Esophagus squamous epithelium (tissue), 5 donors: Measurements from ENCODE around the gene SH3RF2. TPM values are rescaled to one million over a fixed set of nuclear protein-coding genes. Genes with fewer than 3 reads are reported as not detected.

Experiments
- DNase-seq: peaks from one replicate; lab custom pipeline; 2025; lab: John Stamatoyannopoulos, UW
- H3K27ac ChIP-seq, 4 donors: fragments of 200-600 bp; sonication (generic); one replicate each; pipeline ENCODE4 v1.5.1; 2016 to 2019; ENCODE audit warnings: mild to moderate bottlenecking in 1 of 4
- H3K27me3 ChIP-seq, 4 donors: fragments of 200-600 bp; sonication (generic); 1 replicate in 3 of 4; 2 replicates in 1 of 4; pipeline versions ENCODE4 v1.5.1 to v1.6.0; 2017 to 2021; ENCODE audit warnings: antibody characterized with exemption in 1 of 4
- H3K36me3 ChIP-seq, 3 donors: fragments of 200-600 bp; sonication (generic); one replicate each; pipeline ENCODE4 v1.5.1; 2016 to 2019
- H3K4me1 ChIP-seq, 3 donors: fragments of 200-600 bp; sonication (generic); one replicate each; pipeline ENCODE4 v1.5.1; 2017 to 2019
- H3K4me3 ChIP-seq, 4 donors: fragments of 200-600 bp; sonication (generic); 1 replicate in 3 of 4; 2 replicates in 1 of 4; pipeline ENCODE4 v1.5.1; 2016 to 2019; ENCODE audit warnings: mild to moderate bottlenecking in 2 of 4, moderate library complexity in 1 of 4
- H3K9me3 ChIP-seq, 3 donors: fragments of 200-600 bp; sonication (generic); one replicate each; pipeline ENCODE4 v1.5.1; 2016 to 2019
- POLR2A ChIP-seq, 4 donors: fragments of 450-650 bp; IDR thresholded peaks; one replicate each; pipeline ENCODE4 v1.6.1; 2017; ENCODE audit warnings: antibody characterized with exemption in 4 of 4, mild to moderate bottlenecking in 4 of 4, moderate library complexity in 3 of 4
- WGBS, 2 donors: methylation state at CpG; one replicate each; pipeline ENCODE4 v1.1.5; 2018; 5-methylcytosine and 5-hydroxymethylcytosine counted together
- intact Hi-C: fragments of 100-400 bp; cut with DNase I; formaldehyde crosslinking; loops from one replicate; pipeline ENCODE4 v1.15.0; 2022
- total RNA-seq, 4 donors: library from RNA; depleted of rRNA; stranded (reverse); fragments of >200 nt; gene quantifications; one replicate each; pipeline ENCODE4 v1.1.0, GENCODE V29; 2016
- TF ChIP-seq, protein P1 (sequence below), 6 experiments: fragments of 450-650 bp in 4 of 6; fragments of 200-600 bp in 2 of 6; sonication (generic) in 2 of 6; IDR thresholded peaks; one replicate each; pipeline ENCODE4 v1.5.1; 2016 to 2019; ENCODE audit warnings: antibody characterized with exemption in 6 of 6, mild to moderate bottlenecking in 4 of 6, moderate library complexity in 4 of 6
- donor health status: DM: yes; HTN: yes; CAD: no.

SH3RF2 gene
- total RNA-seq, 4 donors from 2014 or later: 33.4 to 63.1 (median 59.1) TPM

DNA sequence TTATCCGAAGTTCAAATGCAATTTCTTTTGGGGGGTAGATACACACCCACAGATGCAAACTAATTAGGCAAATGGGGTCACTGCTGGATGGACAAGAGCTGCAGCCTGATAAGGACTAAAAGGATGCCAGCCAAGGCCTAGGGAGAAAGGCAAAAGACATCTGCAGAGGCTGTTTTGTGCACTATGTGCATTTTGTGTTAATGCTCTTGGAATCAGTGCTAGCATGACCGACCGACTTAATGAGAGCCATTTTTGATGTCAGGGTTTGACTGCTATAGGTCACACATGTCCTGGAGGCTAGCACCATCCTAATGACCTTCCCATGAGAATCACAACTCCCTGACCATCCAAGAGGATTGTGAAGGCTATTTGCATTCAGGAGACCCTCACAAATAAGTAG is 134.4 kb downstream of the SH3RF2 start:
- Histone ChIP-seq H3K9me3 (no peaks in the 10 kb centered on the region), H3K36me3 (peaks cover 0 to 39% (median 0%) of the 10 kb centered on the region in 3 donors), H3K4me1 (peaks cover 0 to 18% (median 0%) of the 10 kb centered on the region in 3 donors), H3K4me3 (no peak overlapping the region), H3K27me3 (no peaks in the 10 kb centered on the region), H3K27ac (no peak overlapping the region)
- TF ChIP-seq POLR2A (IDR thresholded peaks at IDR 0.05): no peak
- TF ChIP-seq, protein P1, sequence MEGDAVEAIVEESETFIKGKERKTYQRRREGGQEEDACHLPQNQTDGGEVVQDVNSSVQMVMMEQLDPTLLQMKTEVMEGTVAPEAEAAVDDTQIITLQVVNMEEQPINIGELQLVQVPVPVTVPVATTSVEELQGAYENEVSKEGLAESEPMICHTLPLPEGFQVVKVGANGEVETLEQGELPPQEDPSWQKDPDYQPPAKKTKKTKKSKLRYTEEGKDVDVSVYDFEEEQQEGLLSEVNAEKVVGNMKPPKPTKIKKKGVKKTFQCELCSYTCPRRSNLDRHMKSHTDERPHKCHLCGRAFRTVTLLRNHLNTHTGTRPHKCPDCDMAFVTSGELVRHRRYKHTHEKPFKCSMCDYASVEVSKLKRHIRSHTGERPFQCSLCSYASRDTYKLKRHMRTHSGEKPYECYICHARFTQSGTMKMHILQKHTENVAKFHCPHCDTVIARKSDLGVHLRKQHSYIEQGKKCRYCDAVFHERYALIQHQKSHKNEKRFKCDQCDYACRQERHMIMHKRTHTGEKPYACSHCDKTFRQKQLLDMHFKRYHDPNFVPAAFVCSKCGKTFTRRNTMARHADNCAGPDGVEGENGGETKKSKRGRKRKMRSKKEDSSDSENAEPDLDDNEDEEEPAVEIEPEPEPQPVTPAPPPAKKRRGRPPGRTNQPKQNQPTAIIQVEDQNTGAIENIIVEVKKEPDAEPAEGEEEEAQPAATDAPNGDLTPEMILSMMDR (IDR thresholded peaks at IDR 0.05): no peak
- DNase-seq: no peak
- 85% methylated on average over 3 of the region's 3 CpGs; no CpG with 5 or more reads in 1 of the 2 donors for WGBS, 2 donors
- intact Hi-C loops: no loop called here

DNA sequence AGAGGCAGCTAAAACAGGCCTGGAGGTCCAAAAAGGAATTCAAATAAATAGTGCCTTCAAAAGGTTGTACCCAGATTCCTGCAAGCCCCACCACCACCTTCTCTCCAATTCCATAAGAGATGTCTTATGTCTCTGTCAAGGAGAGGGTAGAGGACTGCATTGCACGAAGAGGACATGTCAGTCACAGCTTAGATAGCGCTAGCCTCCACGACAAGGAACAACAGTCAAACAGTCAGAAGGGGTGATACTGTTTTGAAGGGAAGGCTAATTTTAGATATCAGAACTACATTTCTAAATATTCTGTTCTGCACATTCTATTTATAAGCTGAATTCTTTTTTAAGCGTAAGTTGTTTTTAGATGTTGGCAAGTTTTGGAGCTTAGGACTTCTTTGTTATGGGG is 134.8 kb downstream of the SH3RF2 start:
- Histone ChIP-seq H3K4me3 (no peak overlapping the region), H3K27me3 (no peaks in the 10 kb centered on the region), H3K27ac (no peak overlapping the region), H3K4me1 (peaks cover 0 to 18% (median 0%) of the 10 kb centered on the region in 3 donors), H3K9me3 (no peaks in the 10 kb centered on the region), H3K36me3 (peaks cover 0 to 35% (median 0%) of the 10 kb centered on the region in 3 donors)
- intact Hi-C loops: no loop called here
- 55 to 64% methylated on average over 4 of the region's 4 CpGs for WGBS, 2 donors
- DNase-seq: no peak
- TF ChIP-seq POLR2A (IDR thresholded peaks at IDR 0.05): no peak
- TF ChIP-seq, protein P1 (IDR thresholded peaks at IDR 0.05): no peak

- H3K9me3 ChIP-seq: no peaks in the 10 kb centered on the region
- no peak for TF ChIP-seq POLR2A (IDR thresholded peaks at IDR 0.05)
- TF ChIP-seq, protein P1 (IDR thresholded peaks at IDR 0.05): no peak
- intact Hi-C loops: no loop called here
- no peak overlapping the region for H3K27ac ChIP-seq
- no peak for DNase-seq
- 77% methylated on average over 2 of the region's 2 CpGs for WGBS, 2 donors
- no peaks in the 10 kb centered on the region for H3K27me3 ChIP-seq
- no peak overlapping the region for H3K4me3 ChIP-seq
- peaks cover 0 to 18% (median 0%) of the 10 kb centered on the region in 3 donors for H3K4me1 ChIP-seq
- peaks cover 0 to 26% (median 0%) of the 10 kb centered on the region in 3 donors for H3K36me3 ChIP-seq
Measured at GRCh38 chr5:146072595-146072994, 136.2 kb downstream of the SH3RF2 start.

DNA sequence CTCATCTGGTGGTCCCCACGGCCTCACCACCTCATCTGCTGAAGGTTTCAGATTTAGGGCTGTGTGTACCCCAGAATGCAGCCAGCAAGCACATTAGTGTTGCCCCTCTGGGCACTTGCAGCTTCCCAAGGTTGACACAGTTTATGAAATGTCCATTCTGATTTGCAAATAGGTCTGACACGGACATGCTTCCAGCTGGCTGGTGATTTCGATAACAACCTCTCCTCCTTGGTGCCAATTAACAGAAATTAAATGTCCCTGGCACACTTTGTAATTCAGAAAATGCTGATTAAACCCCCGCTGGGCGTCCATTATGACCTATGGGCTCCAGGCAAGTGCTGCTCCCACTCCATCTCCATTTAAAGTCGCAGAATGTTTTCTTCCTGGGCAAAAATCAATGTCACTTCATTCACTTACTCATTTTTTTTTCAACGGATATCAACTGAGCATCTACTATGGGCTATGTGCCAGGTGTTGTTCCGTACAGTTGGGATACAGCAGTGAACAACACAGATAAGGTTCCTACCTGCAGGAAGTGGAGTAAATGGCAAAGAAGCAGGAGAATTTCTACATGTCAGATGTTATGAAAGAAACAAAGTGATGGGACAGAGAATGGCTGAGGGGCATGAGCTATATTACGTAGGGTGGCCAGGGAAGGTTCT is 137.0 kb downstream of the SH3RF2 start:
- Histone ChIP-seq H3K36me3 (peaks cover 0 to 18% (median 0%) of the 10 kb centered on the region in 3 donors), H3K4me3 (no peak overlapping the region), H3K9me3 (no peaks in the 10 kb centered on the region), H3K27ac (no peak overlapping the region), H3K4me1 (peaks cover 0 to 18% (median 0%) of the 10 kb centered on the region in 3 donors), H3K27me3 (no peaks in the 10 kb centered on the region)
- TF ChIP-seq POLR2A (IDR thresholded peaks at IDR 0.05): no peak
- TF ChIP-seq, protein P1 (IDR thresholded peaks at IDR 0.05): no peak
- intact Hi-C loops: no loop called here
- no peak for DNase-seq
- 48 to 74% methylated on average over 9 of the region's 9 CpGs for WGBS, 2 donors

GRCh38 chr5:146076028-146076427 is 139.7 kb downstream of the SH3RF2 start:
- Histone ChIP-seq H3K4me1 (peaks cover 0 to 12% (median 0%) of the 10 kb centered on the region in 3 donors), H3K27me3 (no peaks in the 10 kb centered on the region), H3K36me3 (no peaks in the 10 kb centered on the region), H3K4me3 (no peak overlapping the region), H3K9me3 (no peaks in the 10 kb centered on the region), H3K27ac (no peak overlapping the region)
- TF ChIP-seq POLR2A (IDR thresholded peaks at IDR 0.05): no peak
- TF ChIP-seq, protein P1 (IDR thresholded peaks at IDR 0.05): no peak
- DNase-seq: no peak
- WGBS, 2 donors: 61 to 83% methylated on average over 1 to 4 of the region's 4 CpGs
- intact Hi-C loops: no loop called here
